WERI-Rb-1 (cell line): ENCODE results near the gene PSMB7.

Experiments
- DNase-seq: peaks from one replicate; pipeline ENCODE4 v3.0.0-alpha.2; 2020
- H3K27ac ChIP-seq: fragments of 250-450 bp; sonication (Bioruptor Pico); 2 replicates; pipeline ENCODE4 v1.5.1; 2020; ENCODE audit warnings: mild to moderate bottlenecking, moderate library complexity
- H3K27me3 ChIP-seq: fragments of 250-450 bp; sonication (Bioruptor Pico); 2 replicates; pipeline ENCODE4 v1.5.1; 2021; ENCODE audit warnings: mild to moderate bottlenecking, low read depth, moderate library complexity; ENCODE audit not compliant: insufficient read depth, severe bottlenecking
- H3K36me3 ChIP-seq: fragments of 250-450 bp; sonication (Bioruptor Pico); 2 replicates; pipeline ENCODE4 v1.5.1; 2020; ENCODE audit warnings: mild to moderate bottlenecking, moderate library complexity
- H3K4me3 ChIP-seq: 2 replicates; pipeline ENCODE4 v1.5.1; 2011; ENCODE audit warnings: low read depth, mild to moderate bottlenecking, control low read depth, low read length
- H3K9me3 ChIP-seq: fragments of 250-450 bp; sonication (Bioruptor Pico); 2 replicates; pipeline ENCODE4 v1.5.1; 2021; ENCODE audit warnings: mild to moderate bottlenecking, moderate library complexity; ENCODE audit not compliant: severe bottlenecking
- TF ChIP-seq, protein P1 (sequence below): IDR thresholded peaks from 2 replicates; pipeline ENCODE4 v1.5.1; 2011; ENCODE audit warnings: low read depth, mild to moderate bottlenecking, control low read depth, inconsistent platforms, low read length

The PSMB7 gene

GRCh38 chr9:124389146-124389939, 25.9 kb downstream of the PSMB7 start:
- H3K27me3 ChIP-seq, result no peaks in the 10 kb centered on the region
- peaks cover 22% of the 10 kb centered on the region for H3K36me3 ChIP-seq
- no peaks in the 10 kb centered on the region for H3K9me3 ChIP-seq
- no peak overlapping the region for H3K4me3 ChIP-seq
- TF ChIP-seq, protein P1, sequence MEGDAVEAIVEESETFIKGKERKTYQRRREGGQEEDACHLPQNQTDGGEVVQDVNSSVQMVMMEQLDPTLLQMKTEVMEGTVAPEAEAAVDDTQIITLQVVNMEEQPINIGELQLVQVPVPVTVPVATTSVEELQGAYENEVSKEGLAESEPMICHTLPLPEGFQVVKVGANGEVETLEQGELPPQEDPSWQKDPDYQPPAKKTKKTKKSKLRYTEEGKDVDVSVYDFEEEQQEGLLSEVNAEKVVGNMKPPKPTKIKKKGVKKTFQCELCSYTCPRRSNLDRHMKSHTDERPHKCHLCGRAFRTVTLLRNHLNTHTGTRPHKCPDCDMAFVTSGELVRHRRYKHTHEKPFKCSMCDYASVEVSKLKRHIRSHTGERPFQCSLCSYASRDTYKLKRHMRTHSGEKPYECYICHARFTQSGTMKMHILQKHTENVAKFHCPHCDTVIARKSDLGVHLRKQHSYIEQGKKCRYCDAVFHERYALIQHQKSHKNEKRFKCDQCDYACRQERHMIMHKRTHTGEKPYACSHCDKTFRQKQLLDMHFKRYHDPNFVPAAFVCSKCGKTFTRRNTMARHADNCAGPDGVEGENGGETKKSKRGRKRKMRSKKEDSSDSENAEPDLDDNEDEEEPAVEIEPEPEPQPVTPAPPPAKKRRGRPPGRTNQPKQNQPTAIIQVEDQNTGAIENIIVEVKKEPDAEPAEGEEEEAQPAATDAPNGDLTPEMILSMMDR, result no peak
- no peak for DNase-seq
- H3K27ac ChIP-seq, result no peak overlapping the region

DNA sequence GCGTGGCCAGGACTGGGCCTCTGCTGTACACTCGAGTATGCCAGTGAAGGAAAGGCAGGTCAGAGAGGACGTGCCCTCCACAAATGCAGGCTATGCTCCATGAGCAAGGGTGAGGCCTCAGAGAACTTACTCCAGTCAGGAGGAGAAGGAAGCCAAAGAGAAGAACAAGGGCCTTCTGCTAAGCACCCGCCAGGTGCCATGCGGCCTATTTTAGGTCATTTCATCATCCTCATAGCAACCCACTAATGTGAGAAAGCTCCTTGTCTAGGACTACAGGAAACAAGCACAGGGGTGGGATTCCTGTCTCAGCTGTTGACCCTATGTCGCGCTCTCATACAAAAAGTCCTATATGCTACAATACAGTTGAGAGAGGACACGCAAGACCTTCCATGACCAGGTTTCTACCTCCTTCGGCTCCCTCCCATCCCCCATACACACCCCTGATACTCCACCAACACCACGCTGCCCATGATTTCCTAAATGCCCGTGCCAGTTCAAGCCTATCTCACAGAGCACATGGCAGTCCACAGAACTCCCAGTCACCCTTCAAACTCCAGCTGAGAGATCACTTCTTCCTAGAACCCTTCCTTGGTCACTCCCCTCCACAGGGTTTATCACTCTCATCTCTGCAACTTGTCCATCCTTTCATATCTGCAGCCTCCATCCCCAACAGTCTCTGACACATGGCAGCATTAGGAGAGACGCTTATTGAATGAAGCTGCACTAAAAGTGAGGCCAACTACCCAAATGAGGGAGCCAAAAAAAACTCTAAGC, 26.8 kb downstream of the PSMB7 start:
- no peak overlapping the region for H3K4me3 ChIP-seq
- TF ChIP-seq, protein P1, result no peak
- no peaks in the 10 kb centered on the region for H3K9me3 ChIP-seq
- H3K27me3 ChIP-seq, result no peaks in the 10 kb centered on the region
- H3K27ac ChIP-seq, result no peak overlapping the region
- peaks cover 24% of the 10 kb centered on the region for H3K36me3 ChIP-seq
- no peak for DNase-seq

DNA sequence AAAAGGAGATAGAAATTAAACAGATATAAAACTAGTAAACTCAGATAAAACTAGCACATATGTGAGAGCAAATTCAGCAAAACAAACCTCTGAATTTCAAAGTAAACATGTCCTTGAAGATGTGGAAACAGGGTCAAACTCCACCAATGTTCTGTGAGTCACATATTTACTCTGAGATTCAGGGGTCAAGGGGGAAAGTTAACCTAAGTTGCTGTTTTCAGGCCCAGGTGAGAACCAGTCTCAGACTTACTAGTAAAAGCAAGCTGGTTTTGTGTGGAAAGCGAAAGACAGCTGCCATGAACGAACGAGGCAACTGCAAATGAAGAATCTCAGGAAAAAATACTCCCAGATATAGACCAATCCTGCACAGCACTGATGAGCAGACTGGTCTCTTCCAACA, 29.0 kb downstream of the PSMB7 start:
- no peaks in the 10 kb centered on the region for H3K27me3 ChIP-seq
- TF ChIP-seq, protein P1, result no peak
- H3K27ac ChIP-seq, result no peak overlapping the region
- DNase-seq, result no peak
- no peaks in the 10 kb centered on the region for H3K9me3 ChIP-seq
- H3K4me3 ChIP-seq, result no peak overlapping the region
- peaks cover 37% of the 10 kb centered on the region for H3K36me3 ChIP-seq

- H3K36me3 ChIP-seq, result peaks cover 41% of the 10 kb centered on the region
- DNase-seq, result no peak
- TF ChIP-seq, protein P1, result no peak
These were observed 29.6 kb downstream of the PSMB7 start for GRCh38 chr9:124385623-124386022.

GRCh38 chr9:124384846-124385245, 30.4 kb downstream of the PSMB7 start:
- H3K36me3 ChIP-seq, result peaks cover 46% of the 10 kb centered on the region
- no peak for DNase-seq

More at GRCh38 chr9:124385623-124386022, 29.6 kb downstream of the PSMB7 start:
- Histone ChIP-seq H3K9me3 (no peaks in the 10 kb centered on the region), H3K4me3 (no peak overlapping the region), H3K27me3 (no peaks in the 10 kb centered on the region), H3K27ac (no peak overlapping the region)

More at GRCh38 chr9:124384846-124385245, 30.4 kb downstream of the PSMB7 start:
- Histone ChIP-seq H3K4me3 (no peak overlapping the region), H3K27me3 (no peaks in the 10 kb centered on the region), H3K9me3 (no peaks in the 10 kb centered on the region), H3K27ac (no peak overlapping the region)
- TF ChIP-seq, protein P1, result no peak
